ENCODE measurements around the gene GNLY. TPM values are rescaled to one million over a fixed set of nuclear protein-coding genes. Genes with fewer than 3 reads are reported as not detected.
A peak's percentile ranks its signal among the peaks of the same experiment; 100 is the strongest.

GNLY gene
- total and polyA plus RNA-seq, 2 donors (not counting 3 experiments of a cell fraction or from before 2014, with no cell fraction given), result not detected

DNA sequence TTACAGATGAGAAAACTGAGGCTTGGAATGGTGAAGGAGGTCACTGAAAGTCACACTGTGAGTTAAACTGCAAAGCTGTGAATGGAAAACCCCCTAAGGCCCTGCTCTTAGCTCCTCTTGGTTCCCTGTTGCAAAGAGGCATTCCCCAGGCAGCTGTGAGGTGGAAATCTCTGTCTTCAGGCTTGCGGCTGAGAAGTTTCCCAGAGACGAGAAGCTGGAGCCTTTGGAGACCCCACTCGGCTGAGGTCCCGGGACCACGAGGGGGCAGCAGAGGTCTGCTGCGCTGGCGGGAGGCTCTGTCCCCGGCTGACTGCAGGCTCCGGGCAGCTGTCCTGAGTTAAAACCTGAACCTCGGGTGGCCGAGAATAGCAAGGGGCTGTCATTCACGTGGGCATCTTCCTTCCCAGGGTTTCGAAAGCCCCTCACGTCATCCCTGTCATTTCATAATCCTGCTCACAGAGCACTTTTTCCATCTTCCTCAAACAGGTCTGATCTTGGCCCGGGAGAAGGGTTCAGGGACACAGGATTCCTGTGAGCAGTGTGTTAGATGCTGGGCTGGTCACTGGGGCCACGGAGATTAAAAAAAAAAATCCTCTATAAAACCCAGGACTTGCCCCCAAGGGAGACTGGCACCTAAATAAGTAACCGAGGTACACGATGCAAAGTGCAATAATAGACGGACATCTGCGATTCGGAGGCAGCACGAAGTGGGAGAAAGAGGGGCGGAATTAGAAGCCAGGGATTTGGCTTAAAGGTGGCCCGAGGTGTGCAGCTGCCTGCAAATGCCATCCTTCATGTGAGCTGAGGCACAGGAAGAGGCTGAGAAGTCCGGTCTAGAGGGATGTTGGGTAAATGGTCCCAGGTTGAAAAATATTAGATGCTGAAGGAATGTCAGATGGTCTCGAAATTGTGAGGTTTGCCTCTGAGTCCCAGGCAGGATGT, 35.0 kb downstream of the GNLY start:
- dilution Hi-C loops (cut with MboI; ENCODE audit: extremely low pct_ligation_motif_present, low sequenced_read_pairs), result no loop called here
- BruUV-seq (replicated peaks), result no TSS peak
- Histone ChIP-seq H3K9me1 (replicated peaks; ENCODE audit: control insufficient read depth, extremely low read depth, insufficient read depth, low read length) (no peaks in the 10 kb centered on the region), H3K27ac (ENCODE audit: insufficient read depth, low read depth, low read length) (no peak overlapping the region), H3K9me3 (replicated peaks; ENCODE audit: control insufficient read depth, insufficient read depth, low read length) (no peaks in the 10 kb centered on the region), H4K20me1 (replicated peaks; ENCODE audit: control insufficient read depth, extremely low read depth, insufficient read depth, low read length) (no peaks in the 10 kb centered on the region), H3K36me3 (ENCODE audit: control insufficient read depth in 2 of 2, extremely low read depth in 1 of 2, insufficient read depth in 2 of 2, low read length in 2 of 2) (no peaks in the 10 kb centered on the region), H3K9ac (replicated peaks; ENCODE audit: extremely low read depth, insufficient read depth, low read length) (no peak overlapping the region), H2AFZ (ENCODE audit: low read depth, low read length) (no peak overlapping the region), H3K4me1 (ENCODE audit: control insufficient read depth, extremely low read depth, insufficient read depth, low read length) (peaks cover 4% of the 10 kb centered on the region), H3K4me2 (ENCODE audit: insufficient read depth, low read length) (no peak overlapping the region), H3K79me2 (ENCODE audit: control insufficient read depth, insufficient read depth, low read length) (no peaks in the 10 kb centered on the region), H3K4me3 (replicated peaks in 1 of 3; ENCODE audit: insufficient read depth in 1 of 3, low read depth in 1 of 3, low read length in 3 of 3) (no peak overlapping the region), H3K27me3 (ENCODE audit: control insufficient read depth in 2 of 2, insufficient read depth in 2 of 2, low read length in 2 of 2) (peaks cover 0 to 3% of the 10 kb centered on the region in 2 experiments)
- intact Hi-C loops (cut with micrococcal nuclease), result loop anchor here (1.0 to 5.0 kb wide), 9 partner anchors 13 to 350 kb away; partner anchors contain the start of gene ST3GAL5
- DNase-seq (ENCODE audit: low read depth, low spot score) (peak; percentile 76), FAIRE-seq (peak; percentile 98)
- TF ChIP-seq POLR2A (IDR thresholded peaks at IDR 0.05; ENCODE audit: low read depth, low read length), result no peak
- TF ChIP-seq, protein P1, sequence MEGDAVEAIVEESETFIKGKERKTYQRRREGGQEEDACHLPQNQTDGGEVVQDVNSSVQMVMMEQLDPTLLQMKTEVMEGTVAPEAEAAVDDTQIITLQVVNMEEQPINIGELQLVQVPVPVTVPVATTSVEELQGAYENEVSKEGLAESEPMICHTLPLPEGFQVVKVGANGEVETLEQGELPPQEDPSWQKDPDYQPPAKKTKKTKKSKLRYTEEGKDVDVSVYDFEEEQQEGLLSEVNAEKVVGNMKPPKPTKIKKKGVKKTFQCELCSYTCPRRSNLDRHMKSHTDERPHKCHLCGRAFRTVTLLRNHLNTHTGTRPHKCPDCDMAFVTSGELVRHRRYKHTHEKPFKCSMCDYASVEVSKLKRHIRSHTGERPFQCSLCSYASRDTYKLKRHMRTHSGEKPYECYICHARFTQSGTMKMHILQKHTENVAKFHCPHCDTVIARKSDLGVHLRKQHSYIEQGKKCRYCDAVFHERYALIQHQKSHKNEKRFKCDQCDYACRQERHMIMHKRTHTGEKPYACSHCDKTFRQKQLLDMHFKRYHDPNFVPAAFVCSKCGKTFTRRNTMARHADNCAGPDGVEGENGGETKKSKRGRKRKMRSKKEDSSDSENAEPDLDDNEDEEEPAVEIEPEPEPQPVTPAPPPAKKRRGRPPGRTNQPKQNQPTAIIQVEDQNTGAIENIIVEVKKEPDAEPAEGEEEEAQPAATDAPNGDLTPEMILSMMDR (IDR thresholded peaks at IDR 0.05; ENCODE audit: extremely low read depth in 1 of 2, insufficient read depth in 1 of 2, low read depth in 1 of 2, low read length in 2 of 2), result peak; percentile 97 to 99
- ChIA-PET CTCF (interaction anchor here (0.7 to 2.5 kb wide), 54 partner anchors 8 to 350 kb away, joined by 3 to 193 read pairs (median 5); partner anchors contain the start of gene ATOH8), POLR2A (no interaction called here)

Measured in endothelial cell of umbilical vein (primary cell).